IPS-NIHi7 (cell line): ENCODE measurements around the gene CCDC198.

Experiments
- DNase-seq: peaks from one replicate; pipeline ENCODE4 v3.0.0; 2012; ENCODE audit warnings: mixed read lengths; ENCODE audit errors: extremely low spot score

The CCDC198 gene

GRCh38 chr14:57493467-57494181 is at the start of gene CCDC198:
Gene CCDC198, minus strand, starts transcription at chr14:57493857. Its CDS starts 142 bp downstream, at chr14:57493715.
- no peak for DNase-seq

GRCh38 chr14:57533214-57533613 is 39.6 kb upstream of the CCDC198 start:
- DNase-seq, result peak; percentile 43

GRCh38 chr14:57530571-57530970 is 36.9 kb upstream of the CCDC198 start:
- DNase-seq, result no peak

GRCh38 chr14:57526942-57527341 is 33.3 kb upstream of the CCDC198 start:
- DNase-seq, result peak; percentile 52

GRCh38 chr14:57519043-57519442 is 25.4 kb upstream of the CCDC198 start:
- no peak for DNase-seq

GRCh38 chr14:57512220-57512619 is 18.6 kb upstream of the CCDC198 start:
- DNase-seq, result no peak

- DNase-seq, result no peak
Observed at GRCh38 chr14:57508756-57509155, 15.1 kb upstream of the CCDC198 start.

GRCh38 chr14:57502586-57503254 is 9.1 kb upstream of the CCDC198 start:
- no peak for DNase-seq

GRCh38 chr14:57501039-57501557 is 7.4 kb upstream of the CCDC198 start:
- DNase-seq, result no peak

- no peak for DNase-seq
Observed at GRCh38 chr14:57498659-57499058, 5.0 kb upstream of the CCDC198 start.

GRCh38 chr14:57498035-57498434 is 4.4 kb upstream of the CCDC198 start:
- DNase-seq, result no peak

GRCh38 chr14:57495416-57495815 is 1.8 kb upstream of the CCDC198 start:
- DNase-seq, result no peak

GRCh38 chr14:57492859-57493258 is 798 bp downstream of the CCDC198 start:
- DNase-seq, result no peak

- no peak for DNase-seq
Observed at GRCh38 chr14:57491640-57492039, 2.0 kb downstream of the CCDC198 start.

GRCh38 chr14:57487771-57488170 is 5.9 kb downstream of the CCDC198 start:
- DNase-seq, result no peak

- peak; percentile 64 for DNase-seq
Observed at GRCh38 chr14:57486767-57487379, 6.8 kb downstream of the CCDC198 start.

- no peak for DNase-seq
Observed at GRCh38 chr14:57485635-57486034, 8.0 kb downstream of the CCDC198 start.

- no peak for DNase-seq
Observed at GRCh38 chr14:57482120-57482519, 11.5 kb downstream of the CCDC198 start.

GRCh38 chr14:57480051-57480450 is 13.6 kb downstream of the CCDC198 start:
- DNase-seq, result no peak

- no peak for DNase-seq
Observed at GRCh38 chr14:57479197-57479596, 14.5 kb downstream of the CCDC198 start.

- no peak for DNase-seq
Observed at GRCh38 chr14:57478050-57478449, 15.6 kb downstream of the CCDC198 start.

GRCh38 chr14:57470909-57471308 is 22.7 kb downstream of the CCDC198 start:
- DNase-seq, result no peak
